ENCODE data around the gene CSNK1D.

CSNK1D gene

DNA sequence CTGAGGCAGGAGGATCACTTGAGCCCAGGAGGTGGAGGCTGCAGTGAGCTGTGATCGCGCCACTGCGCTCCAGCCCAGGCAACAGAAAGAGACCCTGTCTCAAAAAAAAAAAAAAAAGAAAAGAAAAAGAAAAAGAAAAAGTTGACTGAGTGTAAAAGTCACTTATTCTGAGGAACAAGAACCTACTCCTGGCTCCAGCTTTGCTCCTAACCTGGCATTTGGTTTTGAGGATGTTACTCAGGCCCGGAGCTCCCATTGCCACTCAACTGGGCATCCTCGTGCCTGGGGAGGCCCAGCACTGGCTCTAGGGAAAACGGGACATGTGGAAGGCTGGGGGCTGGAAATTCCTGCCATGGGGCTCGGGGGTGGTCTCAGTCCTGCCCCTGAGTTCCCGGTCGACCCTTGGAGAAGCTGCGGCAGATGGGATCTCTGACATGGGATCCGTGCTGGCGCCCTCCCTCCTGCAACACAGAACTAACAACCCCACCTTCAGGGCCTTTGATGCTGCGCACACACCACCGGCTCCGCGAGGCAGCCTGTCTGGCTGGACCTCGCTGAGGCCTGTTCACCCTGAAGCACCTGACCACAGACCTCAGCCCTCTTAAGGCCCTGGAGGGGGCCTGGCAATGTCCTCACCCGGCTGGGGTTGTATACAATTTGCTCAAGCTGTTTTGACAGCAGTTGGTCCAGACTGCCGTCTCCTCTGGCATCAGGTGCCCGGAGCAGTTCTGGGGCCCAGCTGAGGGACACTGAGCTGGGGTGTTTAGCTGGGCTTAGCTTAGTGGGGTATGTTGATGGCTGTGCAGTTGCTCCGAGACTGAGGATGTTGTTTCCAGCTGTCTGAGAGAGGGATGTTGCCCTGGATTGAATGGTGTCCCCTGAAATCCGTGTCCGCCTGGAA is 31.6 kb upstream of the CSNK1D start:
- DNase-seq (ENCODE audit: extremely low read depth, low read depth), result no peak
- TF ChIP-seq CTCF (IDR thresholded peaks at IDR 0.05; ENCODE audit: low read depth, low read length), result no peak

- DNase-seq (ENCODE audit: extremely low read depth, low read depth), result no peak
- TF ChIP-seq CTCF (IDR thresholded peaks at IDR 0.05; ENCODE audit: low read depth, low read length), result no peak
Measured at GRCh38 chr17:82303944-82304808, 30.7 kb upstream of the CSNK1D start.

GRCh38 chr17:82302991-82303943 is 29.8 kb upstream of the CSNK1D start:
- no peak for DNase-seq (ENCODE audit: extremely low read depth, low read depth)
- TF ChIP-seq CTCF (IDR thresholded peaks at IDR 0.05; ENCODE audit: low read depth, low read length), result no peak

- DNase-seq (ENCODE audit: extremely low read depth, low read depth), result no peak
Measured at GRCh38 chr17:82302568-82302963, 29.1 kb upstream of the CSNK1D start.

GRCh38 chr17:82301916-82302567 is 28.5 kb upstream of the CSNK1D start:
- TF ChIP-seq CTCF (IDR thresholded peaks at IDR 0.05; ENCODE audit: low read depth, low read length), result no peak
- no peak for DNase-seq (ENCODE audit: extremely low read depth, low read depth)

More at GRCh38 chr17:82302568-82302963, 29.1 kb upstream of the CSNK1D start:
- no peak for TF ChIP-seq CTCF (IDR thresholded peaks at IDR 0.05; ENCODE audit: low read depth, low read length)

DNA sequence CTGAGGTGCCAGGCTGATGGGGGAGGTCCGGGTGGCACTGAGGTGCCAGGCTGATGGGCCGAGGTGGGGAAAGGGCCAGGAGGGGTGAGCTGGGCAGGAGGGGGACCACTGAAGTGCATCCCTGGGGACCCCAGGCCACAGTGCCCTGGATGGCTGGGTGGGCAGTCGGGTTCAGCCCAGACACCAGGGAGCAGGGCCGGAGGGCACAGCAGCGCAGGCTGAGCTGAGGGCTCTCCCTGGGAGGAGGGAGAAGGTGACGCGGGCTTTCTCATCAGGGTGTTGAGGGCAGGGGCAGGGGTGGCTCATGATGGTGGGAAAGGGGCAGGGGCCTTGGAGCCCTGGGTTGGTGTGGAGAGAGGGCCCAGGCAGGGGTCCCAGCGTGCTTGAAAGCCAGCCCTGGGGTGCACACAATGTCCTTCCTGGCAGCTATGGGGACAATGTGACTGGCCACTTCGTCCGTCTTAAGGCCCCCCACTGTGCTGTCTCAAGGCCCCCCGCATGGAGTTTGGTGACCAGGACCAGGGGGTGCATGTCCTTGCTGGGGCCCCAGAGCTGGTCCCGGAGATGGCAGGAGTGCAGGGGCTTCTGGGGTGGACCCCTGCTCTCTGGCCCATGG is 27.9 kb upstream of the CSNK1D start:
- no peak for DNase-seq (ENCODE audit: extremely low read depth, low read depth)
- TF ChIP-seq CTCF (IDR thresholded peaks at IDR 0.05; ENCODE audit: low read depth, low read length), result no peak
